Mesenchymal stem cell (in vitro differentiated cells and primary cell): Measurements from ENCODE around the gene NKAIN4.

ENCODE experiments used
- DNase-seq: peaks from one replicate; pipeline ENCODE4 v3.0.0-alpha.2; 2013
- H2AFZ ChIP-seq: one replicate; pipeline ENCODE4 v1.6.1; 2013; ENCODE audit warnings: low read depth, mild to moderate bottlenecking, control low read depth, inconsistent platforms, low read length, moderate library complexity
- H2AK5ac ChIP-seq: 2 replicates; pipeline ENCODE4 v1.6.1; 2013; ENCODE audit warnings: low read length, moderate library complexity, mild to moderate bottlenecking, inconsistent platforms; ENCODE audit not compliant: severe bottlenecking
- H2BK120ac ChIP-seq: one replicate; pipeline ENCODE4 v1.6.1; 2013; ENCODE audit warnings: low read depth, mild to moderate bottlenecking, inconsistent platforms, low read length, moderate library complexity
- H2BK12ac ChIP-seq, 2 experiments: one replicate each; pipeline ENCODE4 v1.6.1; 2013; ENCODE audit warnings: inconsistent platforms in 2 of 2, low read length in 2 of 2, mild to moderate bottlenecking in 2 of 2, moderate library complexity in 2 of 2, control low read depth in 1 of 2
- H2BK15ac ChIP-seq: one replicate; pipeline ENCODE4 v1.6.1; 2013; ENCODE audit warnings: mild to moderate bottlenecking, low read depth, inconsistent platforms; ENCODE audit not compliant: poor library complexity, severe bottlenecking
- H2BK5ac ChIP-seq: 2 replicates; pipeline ENCODE4 v1.6.1; 2013; ENCODE audit warnings: low read depth, mild to moderate bottlenecking, low read length, control low read depth, inconsistent platforms; ENCODE audit not compliant: poor library complexity, severe bottlenecking
- H3K14ac ChIP-seq, 2 experiments: one replicate each; pipeline ENCODE4 v1.6.1; 2013; ENCODE audit warnings: inconsistent platforms in 2 of 2, low read length in 2 of 2, control low read depth in 1 of 2, mild to moderate bottlenecking in 1 of 2, moderate library complexity in 1 of 2
- H3K18ac ChIP-seq, 2 experiments: one replicate each; pipeline ENCODE4 v1.6.1; 2013; ENCODE audit warnings: inconsistent platforms in 2 of 2, low read length in 2 of 2, control low read depth in 1 of 2, low read depth in 1 of 2, mild to moderate bottlenecking in 1 of 2
- H3K23ac ChIP-seq, 2 experiments: one replicate each; pipeline ENCODE4 v1.6.1; 2013; ENCODE audit warnings: inconsistent platforms in 2 of 2, low read length in 2 of 2, mild to moderate bottlenecking in 2 of 2, moderate library complexity in 2 of 2, control low read depth in 1 of 2
- H3K27ac ChIP-seq: 2 replicates; pipeline ENCODE4 v1.5.1; 2013; ENCODE audit warnings: mild to moderate bottlenecking, moderate library complexity, low read length, control low read depth, inconsistent platforms; ENCODE audit not compliant: poor library complexity, severe bottlenecking
- H3K27me3 ChIP-seq, 2 experiments: 2 replicates each; pipeline versions ENCODE4 v1.6.1 to v1.7.0; 2013; ENCODE audit warnings: low read length in 2 of 2, mild to moderate bottlenecking in 2 of 2, moderate library complexity in 2 of 2, control low read depth in 1 of 2, inconsistent platforms in 1 of 2; ENCODE audit not compliant: control insufficient read depth in 1 of 2, insufficient read depth in 1 of 2
- H3K36me3 ChIP-seq, 2 experiments: 2 replicates each; pipeline versions ENCODE4 v1.6.1 to v1.7.0; 2013; ENCODE audit warnings: low read length in 2 of 2, control low read depth in 1 of 2, inconsistent platforms in 1 of 2, low read depth in 1 of 2, mild to moderate bottlenecking in 1 of 2; ENCODE audit not compliant: insufficient read depth in 2 of 2, control insufficient read depth in 1 of 2
- H3K4ac ChIP-seq, 2 experiments: one replicate each; pipeline ENCODE4 v1.6.1; 2013; ENCODE audit warnings: inconsistent platforms in 2 of 2, low read length in 2 of 2, mild to moderate bottlenecking in 2 of 2, moderate library complexity in 2 of 2, control low read depth in 1 of 2, low read depth in 1 of 2
- H3K4me1 ChIP-seq: 2 replicates; pipeline ENCODE4 v1.6.1; 2013; ENCODE audit warnings: low read depth, low read length, control low read depth; ENCODE audit not compliant: control insufficient read depth, insufficient read depth
- H3K4me2 ChIP-seq: 2 replicates; pipeline ENCODE4 v1.6.1; 2013; ENCODE audit warnings: low read length, mild to moderate bottlenecking, inconsistent platforms; ENCODE audit not compliant: poor library complexity, severe bottlenecking
- H3K4me3 ChIP-seq, 2 experiments: 2 replicates each; pipeline versions ENCODE4 v1.5.1 to v1.7.0; 2013; ENCODE audit warnings: low read length in 2 of 2, mild to moderate bottlenecking in 2 of 2, control low read depth in 1 of 2, low read depth in 1 of 2; ENCODE audit not compliant: insufficient read depth in 1 of 2
- H3K79me1 ChIP-seq: replicated peaks from 2 replicates; pipeline ENCODE4 v1.6.1; 2013; ENCODE audit warnings: mild to moderate bottlenecking, control low read depth, low read length, inconsistent platforms; ENCODE audit not compliant: poor library complexity, severe bottlenecking
- H3K9ac ChIP-seq: 2 replicates; pipeline ENCODE4 v1.7.0; 2013; ENCODE audit warnings: mild to moderate bottlenecking, low read length, moderate library complexity
- H3K9me3 ChIP-seq: 2 replicates; pipeline ENCODE4 v1.7.0; 2013; ENCODE audit warnings: mild to moderate bottlenecking, low read length; ENCODE audit not compliant: control insufficient read depth
- H4K8ac ChIP-seq: one replicate; pipeline ENCODE4 v1.6.1; 2013; ENCODE audit warnings: inconsistent platforms, mild to moderate bottlenecking, low read length, moderate library complexity
- H4K91ac ChIP-seq: one replicate; pipeline ENCODE4 v1.6.1; 2013; ENCODE audit warnings: mild to moderate bottlenecking, low read length, inconsistent platforms
- WGBS: methylation state at CpG from one replicate; pipeline ENCODE4 v1.1.7; 2013; ENCODE audit warnings: mixed read lengths; 5-methylcytosine and 5-hydroxymethylcytosine counted together

The NKAIN4 gene

GRCh38 chr20:63295422-63295821 is 41.2 kb upstream of the NKAIN4 start:
- no peak overlapping the region for H4K91ac ChIP-seq
- H2BK5ac ChIP-seq: no peak overlapping the region
- no peak overlapping the region for H3K14ac ChIP-seq
- no peak overlapping the region for H2AK5ac ChIP-seq
- no peak overlapping the region for H2BK15ac ChIP-seq
- no peak overlapping the region for H3K18ac ChIP-seq
- peaks cover 0 to 15% of the 10 kb centered on the region in 2 experiments for H3K36me3 ChIP-seq
- no peak overlapping the region for H3K4ac ChIP-seq
- H3K27me3 ChIP-seq: peaks cover 38 to 77% of the 10 kb centered on the region in 2 experiments
- WGBS: 56% methylated on average over 17 of the region's 17 CpGs
- peaks cover 2% of the 10 kb centered on the region for H3K79me1 ChIP-seq
- H3K9me3 ChIP-seq: no peaks in the 10 kb centered on the region
- H3K4me3 ChIP-seq: no peak overlapping the region
- H3K27ac ChIP-seq: no peak overlapping the region
- H3K4me2 ChIP-seq: no peak overlapping the region
- no peak overlapping the region for H3K9ac ChIP-seq
- no peak overlapping the region for H2BK12ac ChIP-seq
- H4K8ac ChIP-seq: no peak overlapping the region
- H2BK120ac ChIP-seq: no peak overlapping the region
- H3K23ac ChIP-seq: no peak overlapping the region
- DNase-seq: no peak
- H3K4me1 ChIP-seq: peaks cover 22% of the 10 kb centered on the region
- no peak overlapping the region for H2AFZ ChIP-seq

GRCh38 chr20:63295018-63295417 is 40.8 kb upstream of the NKAIN4 start:
- H3K27me3 ChIP-seq: peaks cover 38 to 75% of the 10 kb centered on the region in 2 experiments
- WGBS: 70% methylated on average over 18 of the region's 19 CpGs
- no peak overlapping the region for H2BK5ac ChIP-seq
- H4K8ac ChIP-seq: no peak overlapping the region
- peaks cover 4% of the 10 kb centered on the region for H3K79me1 ChIP-seq
- H2BK12ac ChIP-seq: no peak overlapping the region
- peaks cover 0 to 19% of the 10 kb centered on the region in 2 experiments for H3K36me3 ChIP-seq
- no peak overlapping the region for H3K18ac ChIP-seq
- H3K14ac ChIP-seq: no peak overlapping the region
- H2BK15ac ChIP-seq: no peak overlapping the region
- H2BK120ac ChIP-seq: no peak overlapping the region
- no peak overlapping the region for H3K4me2 ChIP-seq
- H4K91ac ChIP-seq: no peak overlapping the region
- H3K4me1 ChIP-seq: peaks cover 25% of the 10 kb centered on the region
- no peak overlapping the region for H3K4me3 ChIP-seq
- H3K9ac ChIP-seq: no peak overlapping the region
- H2AFZ ChIP-seq: no peak overlapping the region
- no peak for DNase-seq
- H3K23ac ChIP-seq: no peak overlapping the region
- H2AK5ac ChIP-seq: no peak overlapping the region
- no peaks in the 10 kb centered on the region for H3K9me3 ChIP-seq
- no peak overlapping the region for H3K27ac ChIP-seq
- H3K4ac ChIP-seq: no peak overlapping the region

DNA sequence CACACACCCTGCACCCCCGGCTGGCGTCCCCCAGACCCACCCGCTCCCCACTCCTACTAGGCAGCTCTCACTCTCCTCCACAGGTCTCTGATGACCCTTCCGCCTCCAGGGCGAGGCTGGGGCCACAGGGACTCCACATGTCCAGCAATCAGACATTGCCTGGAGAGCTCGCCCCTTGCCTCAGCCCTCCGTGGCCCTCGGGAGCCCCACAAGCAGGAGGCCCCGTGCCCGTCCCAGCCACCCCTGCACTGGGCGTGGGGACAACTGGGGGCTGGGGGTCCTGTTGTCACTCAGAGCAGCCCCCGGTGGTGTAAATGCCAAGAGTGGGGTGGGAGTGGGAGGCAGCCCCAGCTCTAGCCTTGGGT is 40.3 kb upstream of the NKAIN4 start:
- H2BK12ac ChIP-seq: no peak overlapping the region
- no peak overlapping the region for H3K4ac ChIP-seq
- H4K8ac ChIP-seq: no peak overlapping the region
- H2BK120ac ChIP-seq: no peak overlapping the region
- 86% methylated on average over 12 of the region's 12 CpGs for WGBS
- H2BK15ac ChIP-seq: no peak overlapping the region
- no peak overlapping the region for H3K4me2 ChIP-seq
- H2BK5ac ChIP-seq: no peak overlapping the region
- no peaks in the 10 kb centered on the region for H3K9me3 ChIP-seq
- no peak overlapping the region for H3K9ac ChIP-seq
- no peak overlapping the region for H3K18ac ChIP-seq
- no peak overlapping the region for H2AFZ ChIP-seq
- H3K27me3 ChIP-seq: peaks cover 35 to 71% of the 10 kb centered on the region in 2 experiments
- no peak overlapping the region for H3K23ac ChIP-seq
- peaks cover 4% of the 10 kb centered on the region for H3K79me1 ChIP-seq
- DNase-seq: no peak
- H3K27ac ChIP-seq: no peak overlapping the region
- peaks cover under 1 to 24% of the 10 kb centered on the region in 2 experiments for H3K36me3 ChIP-seq
- H2AK5ac ChIP-seq: no peak overlapping the region
- no peak overlapping the region for H3K4me3 ChIP-seq
- no peak overlapping the region for H3K14ac ChIP-seq
- H4K91ac ChIP-seq: no peak overlapping the region
- H3K4me1 ChIP-seq: peaks cover 25% of the 10 kb centered on the region

DNA sequence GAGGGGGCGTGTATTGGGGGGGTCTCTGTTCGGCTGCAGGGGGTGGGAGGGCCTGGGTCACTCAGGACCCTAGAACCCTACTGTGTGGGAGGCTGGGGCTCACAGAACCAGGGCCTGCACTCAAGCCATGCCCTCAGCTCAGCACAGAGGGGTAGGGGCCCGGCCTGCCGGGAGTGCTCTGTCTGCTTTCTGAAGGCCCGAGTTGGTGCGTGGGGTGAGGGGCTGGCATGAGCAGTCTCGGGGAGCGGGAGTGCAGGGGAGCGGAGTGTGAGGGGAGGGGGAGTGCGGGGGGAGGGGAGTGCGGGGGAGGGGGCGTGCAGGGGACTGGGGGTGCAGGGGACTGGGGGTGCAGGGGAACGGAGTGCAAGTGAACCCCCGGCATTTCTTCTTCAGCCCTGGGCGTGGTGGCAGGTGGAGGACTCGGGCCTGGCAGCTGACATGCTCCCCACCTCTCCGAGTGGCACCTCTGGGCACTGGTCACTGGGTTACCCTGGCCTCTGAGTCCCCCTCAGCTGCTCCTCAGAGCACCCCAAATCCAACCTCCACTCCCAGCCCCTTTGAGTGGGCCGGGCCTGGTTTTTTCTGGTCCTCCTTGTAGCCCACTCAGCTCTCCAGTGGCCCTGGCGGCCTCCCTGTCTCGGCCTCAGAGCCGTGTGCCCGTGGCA is 39.7 kb upstream of the NKAIN4 start:
- no peak overlapping the region for H3K18ac ChIP-seq
- H4K91ac ChIP-seq: no peak overlapping the region
- WGBS: 81% methylated on average over 11 of the region's 22 CpGs
- DNase-seq: no peak
- H2BK5ac ChIP-seq: no peak overlapping the region
- H3K27me3 ChIP-seq: peaks cover 30 to 66% of the 10 kb centered on the region in 2 experiments
- H3K4me3 ChIP-seq: no peak overlapping the region
- no peak overlapping the region for H2AK5ac ChIP-seq
- peaks cover 6 to 29% of the 10 kb centered on the region in 2 experiments for H3K36me3 ChIP-seq
- no peak overlapping the region for H3K23ac ChIP-seq
- no peak overlapping the region for H2BK15ac ChIP-seq
- no peaks in the 10 kb centered on the region for H3K9me3 ChIP-seq
- H3K4ac ChIP-seq: no peak overlapping the region
- no peak overlapping the region for H3K14ac ChIP-seq
- H2AFZ ChIP-seq: no peak overlapping the region
- no peak overlapping the region for H3K4me2 ChIP-seq
- H2BK12ac ChIP-seq: no peak overlapping the region
- no peak overlapping the region for H4K8ac ChIP-seq
- H3K9ac ChIP-seq: no peak overlapping the region
- H3K4me1 ChIP-seq: peaks cover 25% of the 10 kb centered on the region
- H3K27ac ChIP-seq: no peak overlapping the region
- H3K79me1 ChIP-seq: peaks cover 4% of the 10 kb centered on the region
- H2BK120ac ChIP-seq: no peak overlapping the region
